Erythroblast (primary cell): ENCODE results near the gene MCTP1.

Experiments
- GATA1 ChIP-seq: IDR thresholded peaks from 2 replicates; pipeline ENCODE4 v1.6.1; 2011; ENCODE audit warnings: low read depth, mild to moderate bottlenecking, control low read depth, low read length, moderate library complexity
- POLR2A ChIP-seq: IDR thresholded peaks from 2 replicates; pipeline ENCODE4 v1.6.1; 2011; ENCODE audit warnings: mild to moderate bottlenecking, low read length

DNA sequence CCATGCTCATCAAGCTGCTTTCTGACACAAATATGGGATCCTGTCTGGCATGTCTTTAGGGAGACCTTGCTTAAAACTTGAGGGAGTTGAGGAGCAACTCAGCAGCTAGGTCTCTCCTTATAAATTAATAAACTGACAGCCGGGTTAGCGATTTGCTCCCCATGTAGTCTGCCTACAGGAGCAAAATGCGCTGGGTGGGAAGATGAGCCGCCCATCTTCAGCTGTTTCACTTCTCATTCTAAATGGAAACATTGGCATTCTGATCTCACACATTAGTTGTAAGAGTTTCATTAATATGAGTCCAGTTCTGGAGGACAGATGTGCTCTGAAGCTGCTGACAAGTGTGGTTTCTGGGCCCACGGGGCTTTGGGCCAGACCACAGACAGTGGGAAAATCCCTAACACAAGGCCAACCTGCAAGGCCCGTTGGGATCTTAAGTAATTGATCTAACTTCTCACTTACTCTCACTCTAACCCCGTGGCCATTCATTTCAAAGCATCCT is 197.0 kb downstream of the MCTP1 start:
- TF ChIP-seq POLR2A (no peak), GATA1 (no peak)
